Testis (tissue), 2 donors: ENCODE measurements around the gene PITPNC1.
"Not testable (repeated sequence)": the region's sequence is repeated elsewhere in the genome, so short reads cannot be mapped to it uniquely, and the experiment has no call there.

Experiments used
- POLR2A ChIP-seq: fragments of 450-650 bp; IDR thresholded peaks from one replicate; pipeline ENCODE4 v1.6.1; 2017; ENCODE audit warnings: antibody characterized with exemption, mild to moderate bottlenecking, moderate library complexity
- TF ChIP-seq, protein P1 (sequence below), 3 experiments: fragments of 450-650 bp in 2 of 3; fragments of 200-600 bp in 1 of 3; sonication (generic) in 1 of 3; IDR thresholded peaks; one replicate each; pipeline ENCODE4 v1.5.1; 2016 to 2019; ENCODE audit warnings: antibody characterized with exemption in 3 of 3, mild to moderate bottlenecking in 2 of 3, moderate library complexity in 1 of 3

DNA sequence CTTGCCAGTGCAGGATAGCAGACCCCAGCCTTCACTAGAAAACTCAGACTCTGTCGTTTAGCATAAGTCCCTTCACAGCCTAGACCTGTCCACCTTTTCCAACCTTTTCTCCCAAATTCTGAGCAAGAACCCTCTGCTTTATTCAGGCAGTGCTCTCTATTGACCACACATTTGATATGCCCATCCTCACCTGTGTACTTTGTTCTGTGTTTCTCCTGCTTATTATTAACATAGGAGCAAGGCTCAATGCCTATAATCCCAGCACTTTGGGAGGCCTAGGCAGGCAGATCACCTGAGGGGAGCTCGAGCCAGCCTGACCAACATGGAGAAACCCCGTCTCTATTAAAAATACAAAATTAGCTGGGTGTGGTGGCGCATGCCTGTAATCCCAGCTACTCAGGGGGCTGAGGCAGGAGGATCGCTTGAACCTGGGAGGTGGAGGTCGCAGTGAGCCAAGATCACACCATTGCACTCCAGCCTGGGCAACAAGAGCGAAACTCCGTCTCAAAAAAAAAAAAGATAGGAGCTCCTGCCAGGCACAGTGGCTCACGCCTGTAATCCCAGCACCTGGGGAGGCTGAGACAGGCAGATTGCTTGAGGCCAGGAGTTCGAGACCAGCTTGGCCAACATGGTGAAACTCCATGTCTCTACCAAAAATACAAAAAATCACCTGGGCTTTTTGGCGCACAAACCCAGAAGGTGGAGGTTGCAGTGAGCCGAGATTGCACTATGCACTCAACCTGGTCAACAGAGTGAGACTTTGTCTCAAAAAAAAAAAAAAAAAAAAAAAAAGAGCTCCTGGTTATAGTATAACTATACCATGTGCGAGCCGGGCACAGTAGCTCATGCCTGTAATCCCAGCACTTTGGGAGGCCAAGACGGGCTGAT lies 350.3 kb downstream of the PITPNC1 start:
- TF ChIP-seq, protein P1, sequence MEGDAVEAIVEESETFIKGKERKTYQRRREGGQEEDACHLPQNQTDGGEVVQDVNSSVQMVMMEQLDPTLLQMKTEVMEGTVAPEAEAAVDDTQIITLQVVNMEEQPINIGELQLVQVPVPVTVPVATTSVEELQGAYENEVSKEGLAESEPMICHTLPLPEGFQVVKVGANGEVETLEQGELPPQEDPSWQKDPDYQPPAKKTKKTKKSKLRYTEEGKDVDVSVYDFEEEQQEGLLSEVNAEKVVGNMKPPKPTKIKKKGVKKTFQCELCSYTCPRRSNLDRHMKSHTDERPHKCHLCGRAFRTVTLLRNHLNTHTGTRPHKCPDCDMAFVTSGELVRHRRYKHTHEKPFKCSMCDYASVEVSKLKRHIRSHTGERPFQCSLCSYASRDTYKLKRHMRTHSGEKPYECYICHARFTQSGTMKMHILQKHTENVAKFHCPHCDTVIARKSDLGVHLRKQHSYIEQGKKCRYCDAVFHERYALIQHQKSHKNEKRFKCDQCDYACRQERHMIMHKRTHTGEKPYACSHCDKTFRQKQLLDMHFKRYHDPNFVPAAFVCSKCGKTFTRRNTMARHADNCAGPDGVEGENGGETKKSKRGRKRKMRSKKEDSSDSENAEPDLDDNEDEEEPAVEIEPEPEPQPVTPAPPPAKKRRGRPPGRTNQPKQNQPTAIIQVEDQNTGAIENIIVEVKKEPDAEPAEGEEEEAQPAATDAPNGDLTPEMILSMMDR (IDR thresholded peaks at IDR 0.05), result not testable (repeated sequence)
- TF ChIP-seq POLR2A, result not testable (repeated sequence)
